ENCODE data around the gene BCAT1.

DNA sequence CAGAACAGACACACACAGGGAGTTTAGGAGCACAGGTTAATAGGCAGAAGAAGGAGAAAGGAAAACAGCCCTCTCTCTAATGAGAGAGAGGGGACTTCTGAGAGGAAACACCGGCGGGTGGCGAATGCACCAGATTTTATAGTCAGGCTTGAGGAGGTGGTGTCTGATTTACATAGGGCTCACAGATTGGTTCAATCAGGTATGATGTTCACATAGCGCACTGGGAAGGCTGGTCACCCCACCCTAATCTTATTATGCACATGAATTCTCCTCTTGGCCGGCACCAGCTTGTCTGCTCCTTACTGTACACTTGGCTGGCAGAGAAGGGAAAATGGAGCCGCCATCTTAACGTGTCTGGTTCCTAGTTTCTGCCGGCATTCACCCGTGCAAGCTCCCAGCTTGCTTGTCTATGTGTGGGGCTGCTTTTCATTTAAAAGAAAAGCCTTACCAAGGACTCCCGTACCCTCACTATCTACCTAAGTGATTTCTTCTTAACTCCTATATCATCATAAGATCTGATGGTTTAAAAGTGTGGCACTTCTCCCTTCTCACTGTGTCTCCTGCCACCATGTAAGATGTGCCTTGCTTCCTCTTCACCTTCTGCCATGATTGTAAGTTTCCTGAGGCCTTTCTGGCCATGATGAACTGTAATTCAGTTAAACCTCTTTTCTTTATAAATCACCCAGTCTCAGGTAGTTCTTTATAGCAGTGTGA is 15.1 kb downstream of the BCAT1 start:
- TF ChIP-seq POLR2A (IDR thresholded peaks at IDR 0.05; ENCODE audit: low read depth, low read length) (no peak), POLR2AphosphoS5 (IDR thresholded peaks at IDR 0.05; ENCODE audit: low read depth, low read length) (no peak)
